HG03103 (cell line): Measurements from ENCODE around the gene DHX30.
"Not testable (repeated sequence)": the region's sequence is repeated elsewhere in the genome, so short reads cannot be mapped to it uniquely, and the experiment has no call there.

Source experiments
- ATAC-seq: cut with Tn5 transposase; IDR thresholded peaks from one replicate; pipeline ENCODE4 v1.9.1; 2021; ENCODE audit warnings: low read depth; ENCODE audit not compliant: unreplicated experiment

The DHX30 gene

GRCh38 chr3:47882338-47882737 is 79.4 kb downstream of the DHX30 start:
- ATAC-seq, result no peak

DNA sequence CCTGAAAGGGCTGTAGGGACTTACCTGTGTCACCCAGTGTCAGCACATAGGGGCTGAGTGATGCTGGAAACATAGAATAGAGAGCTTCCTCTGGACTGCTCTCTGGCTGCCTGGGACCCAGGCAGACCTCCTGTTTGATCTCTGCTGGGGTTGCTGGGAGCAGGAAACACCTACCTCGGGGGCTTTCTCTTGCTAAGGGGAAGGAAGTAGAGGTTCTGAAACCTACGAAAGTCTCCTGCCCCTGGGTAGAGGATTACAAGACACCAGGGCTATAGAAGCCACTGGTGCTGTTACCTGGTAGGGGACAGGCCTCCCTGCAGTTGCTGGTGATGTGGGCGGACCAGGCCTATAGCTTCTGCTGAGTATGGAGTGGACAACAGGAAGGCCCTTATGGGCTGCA is 81.7 kb downstream of the DHX30 start:
- ATAC-seq, result no peak

DNA sequence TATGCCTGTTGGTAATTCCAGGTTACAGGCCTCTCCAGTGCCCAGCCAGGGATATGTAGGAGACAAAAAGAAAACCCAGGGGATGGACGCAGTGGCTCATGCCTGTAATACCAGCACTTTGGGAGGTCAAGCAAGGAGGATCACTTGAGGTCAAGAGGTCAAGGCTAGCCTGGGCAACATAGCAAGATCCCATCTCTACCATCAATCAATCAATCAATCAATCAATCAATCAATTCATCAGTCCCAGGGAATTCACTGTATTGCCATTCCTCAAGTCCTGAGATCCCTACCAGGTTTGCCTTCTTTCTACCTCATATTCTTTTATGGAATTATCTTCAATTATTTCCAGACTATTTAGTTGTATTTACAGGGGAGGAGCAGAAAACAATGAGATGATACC is 82.2 kb downstream of the DHX30 start:
- ATAC-seq, result no peak

- ATAC-seq, result not testable (repeated sequence)
These were observed 85.1 kb downstream of the DHX30 start for GRCh38 chr3:47887991-47888390.

GRCh38 chr3:47888986-47889757 is 86.2 kb downstream of the DHX30 start:
- no peak for ATAC-seq

DNA sequence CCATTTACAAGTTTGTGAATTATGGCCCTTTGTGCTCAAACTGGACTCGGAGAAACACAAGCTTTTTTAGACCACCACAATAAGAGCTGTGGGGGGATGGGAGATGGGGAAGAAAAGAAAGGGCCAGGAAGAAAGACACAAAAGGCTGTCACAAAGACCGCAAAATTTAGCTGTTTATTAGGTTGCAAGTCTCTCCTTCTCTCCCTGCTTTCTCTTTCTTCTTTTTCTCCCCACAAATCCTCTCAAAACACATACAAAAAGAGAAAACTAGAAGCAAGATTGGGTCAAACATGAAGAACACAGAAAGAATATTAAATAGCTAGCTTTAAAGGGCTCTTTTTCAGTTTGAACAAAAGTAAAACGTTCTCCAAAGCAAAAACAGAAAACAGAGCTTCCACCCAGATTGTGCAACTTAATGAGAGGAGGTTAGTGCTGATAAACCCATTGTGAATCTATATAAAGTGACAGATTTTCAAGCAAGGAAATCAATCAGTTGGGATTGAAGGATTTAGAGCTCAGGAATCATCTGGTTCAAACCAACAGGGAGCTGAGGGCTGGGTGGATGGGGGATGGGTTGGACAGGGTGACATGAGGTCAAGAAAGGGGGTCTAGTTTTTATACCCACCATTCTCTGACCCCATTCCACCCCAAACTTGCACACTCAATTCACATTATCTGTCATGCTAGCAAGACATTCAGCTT is 87.3 kb downstream of the DHX30 start:
- ATAC-seq, result no peak

DNA sequence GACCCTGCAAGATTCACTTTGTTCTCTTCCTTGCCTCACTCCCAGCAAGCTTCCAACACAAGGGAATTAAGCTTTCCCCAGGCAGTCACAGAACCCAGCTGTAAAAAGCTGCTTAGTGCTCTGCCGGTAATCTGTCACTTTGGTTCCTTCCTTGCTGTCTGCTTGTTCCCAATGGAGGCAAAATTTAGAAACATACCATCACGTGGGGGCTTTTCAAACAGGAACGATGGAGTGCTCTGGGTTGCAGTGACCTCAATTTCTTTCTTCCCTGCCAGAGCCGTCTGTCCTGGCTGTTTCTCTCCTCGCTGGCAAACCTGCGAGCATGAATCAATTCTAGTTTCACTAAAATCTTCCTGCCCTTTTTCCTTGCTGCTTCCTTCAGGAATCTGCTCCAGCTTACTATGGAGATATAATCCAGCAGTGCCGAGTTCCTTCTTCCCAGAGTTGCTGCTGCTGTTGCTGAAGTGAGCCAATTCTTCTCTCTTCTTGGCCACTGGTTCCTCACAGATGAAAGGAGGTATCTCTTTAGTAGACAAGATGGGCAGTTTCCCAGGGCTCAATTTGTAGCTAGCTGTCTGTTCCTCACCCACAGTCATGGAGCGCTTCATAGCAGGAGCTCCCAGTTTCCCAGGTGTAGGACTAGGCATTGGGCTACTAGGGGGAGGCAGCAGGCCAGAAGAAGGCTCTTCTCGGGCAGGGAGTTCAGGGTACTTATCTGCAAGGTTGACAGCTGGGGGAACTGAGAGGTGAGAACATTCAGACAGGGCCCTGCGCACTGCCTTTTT is 88.1 kb downstream of the DHX30 start:
- ATAC-seq, result no peak

- ATAC-seq, result no peak
These were observed 88.7 kb downstream of the DHX30 start for GRCh38 chr3:47891613-47892005.

DNA sequence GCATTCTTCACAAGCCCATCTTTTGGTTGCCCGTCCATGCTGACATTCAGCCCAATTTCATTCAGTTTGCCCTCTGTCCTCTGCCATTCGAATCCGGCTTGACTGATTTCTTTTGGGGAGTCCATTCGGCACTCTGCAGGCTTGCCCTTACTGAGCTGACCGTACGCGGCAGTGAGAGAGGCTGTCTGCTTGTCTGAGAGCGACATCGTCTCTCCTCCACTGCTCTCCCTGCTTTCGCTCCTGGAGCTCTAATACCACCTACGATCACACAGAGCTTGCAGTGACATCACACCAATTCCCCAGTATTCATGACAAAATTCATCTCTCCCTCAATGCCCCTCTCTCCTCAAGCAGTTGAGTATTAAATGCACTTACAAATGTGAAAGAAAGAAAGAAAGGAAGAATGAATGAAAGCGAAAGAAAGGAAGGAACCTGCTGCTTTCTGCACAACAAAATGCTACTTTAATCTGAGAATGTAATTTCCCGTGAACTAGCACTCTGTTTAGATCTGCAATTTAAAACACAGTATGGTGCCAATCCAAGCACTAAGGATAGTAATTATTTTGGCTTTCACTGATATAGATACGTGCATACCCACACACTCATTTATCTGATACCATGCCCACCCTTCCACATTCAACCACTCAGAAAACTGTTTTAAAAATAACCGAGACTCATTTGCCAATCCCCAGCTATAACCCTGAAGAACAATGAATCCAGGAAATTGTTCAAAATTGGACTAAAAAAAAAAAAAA is 89.5 kb downstream of the DHX30 start:
- no peak for ATAC-seq

DNA sequence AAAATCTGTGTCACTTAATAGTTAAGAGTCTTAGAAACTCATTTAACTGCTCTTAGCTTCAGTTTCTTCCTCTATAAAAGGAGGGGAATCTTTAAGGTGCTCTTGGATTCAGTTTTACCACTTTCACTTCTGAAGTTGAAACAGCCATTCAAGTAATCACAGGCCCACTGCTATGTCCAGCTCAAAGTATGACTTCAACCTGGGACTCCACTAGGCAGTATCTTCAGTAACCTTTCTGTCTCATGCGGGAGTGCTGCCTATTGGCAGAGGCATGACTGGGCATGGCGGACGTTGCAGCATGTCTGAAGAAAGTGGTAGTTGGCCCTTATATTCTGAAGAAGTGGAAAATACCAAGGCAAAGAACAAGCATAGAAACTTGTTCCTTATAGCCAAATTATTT is 92.3 kb downstream of the DHX30 start:
- no peak for ATAC-seq

DNA sequence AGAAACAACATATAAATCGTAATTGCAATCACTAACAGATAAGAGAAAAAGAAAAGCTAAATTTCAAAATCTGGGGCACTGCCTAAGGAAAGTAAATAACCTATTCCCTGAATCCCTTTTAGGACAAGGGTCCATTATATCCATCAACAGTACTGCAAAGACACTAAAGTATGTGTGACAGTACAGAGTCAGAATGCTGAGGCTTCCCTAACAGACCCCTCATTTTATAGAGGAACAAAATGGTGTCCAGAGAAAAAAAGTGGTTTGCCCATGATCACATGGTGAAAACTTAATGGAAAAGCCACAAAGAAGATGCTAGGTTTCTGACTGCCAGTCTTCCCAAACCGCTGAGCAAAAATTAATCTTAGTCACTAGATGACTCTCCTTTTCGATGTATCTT is 93.8 kb downstream of the DHX30 start:
- no peak for ATAC-seq

DNA sequence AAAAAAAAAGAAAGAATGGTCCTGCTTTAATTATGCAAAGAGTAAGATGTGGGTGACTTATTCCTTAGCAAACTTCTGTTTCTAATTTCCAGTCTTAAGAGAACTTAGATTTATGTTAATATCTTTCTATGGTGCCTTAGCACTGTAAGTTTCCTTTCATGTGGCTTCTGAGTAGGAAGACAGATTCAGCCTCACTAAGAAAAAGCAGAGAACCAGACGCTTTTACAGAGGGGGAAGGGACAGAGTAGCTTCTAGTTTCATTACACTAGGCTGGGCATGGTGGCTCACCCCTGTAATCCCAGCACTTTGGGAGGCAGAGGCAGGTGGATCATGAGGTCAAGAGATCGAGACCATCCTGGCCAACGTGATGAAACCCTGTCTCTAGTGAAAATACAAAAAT is 95.0 kb downstream of the DHX30 start:
- ATAC-seq, result no peak

GRCh38 chr3:47899495-47900108 is 96.7 kb downstream of the DHX30 start:
- no peak for ATAC-seq
